ENCODE measurements around the gene NNAT. TPM values are rescaled to one million over a fixed set of nuclear protein-coding genes. Genes with fewer than 3 reads are reported as not detected.

Gene NNAT
- total RNA-seq, 3 donors from 2014 or later (not counting 1 experiment from before 2014, with no cell fraction given) = not detected

DNA sequence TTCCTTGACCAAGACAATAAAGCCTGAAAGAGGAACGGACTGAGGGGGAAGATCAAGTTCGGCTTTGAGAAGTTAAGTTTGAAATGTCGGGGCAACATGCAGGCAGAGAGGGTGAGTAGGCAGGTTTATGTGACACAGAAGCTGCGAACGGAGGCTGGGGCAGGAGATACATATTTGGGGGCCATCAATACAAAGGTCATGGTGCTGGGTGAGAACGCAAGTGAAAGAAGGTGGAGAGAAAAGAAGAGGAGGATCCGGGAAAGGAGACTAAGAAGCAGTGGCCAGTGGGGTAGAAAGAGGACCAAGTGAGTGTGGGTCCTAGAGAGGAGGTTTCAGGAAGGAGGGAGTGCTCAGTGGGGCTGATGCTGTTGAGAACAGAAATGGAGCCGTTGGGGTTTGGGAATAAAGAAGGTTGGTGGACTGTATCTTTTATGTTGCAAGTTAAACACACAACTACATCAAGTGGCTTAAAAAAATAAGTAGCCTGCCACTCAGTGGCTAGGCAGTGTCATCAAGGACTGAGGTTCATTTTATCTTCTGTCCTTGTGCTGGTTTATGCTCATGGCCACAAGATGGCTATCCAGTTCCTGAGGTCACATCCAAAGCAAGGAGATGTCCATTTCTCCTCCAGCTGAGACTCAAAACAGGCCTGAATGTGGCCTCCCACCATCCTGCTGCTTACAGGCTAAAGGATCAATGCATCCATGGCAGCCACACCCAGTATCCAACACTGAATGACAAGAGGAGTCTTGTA is 8.3 kb downstream of the NNAT start:
- no peak for DNase-seq
- Histone ChIP-seq H3K9me3 (ENCODE audit: control insufficient read depth, insufficient read depth, low read length) (no peaks in the 10 kb centered on the region), H3K4me1 (ENCODE audit: control insufficient read depth, insufficient read depth, low read length) (peaks cover 35% of the 10 kb centered on the region), H3K27ac (ENCODE audit: low read length) (no peak overlapping the region), H3K27me3 (ENCODE audit: control insufficient read depth, insufficient read depth, low read length) (no peaks in the 10 kb centered on the region), H3K4me3 (ENCODE audit: low read length) (no peak overlapping the region), H3K36me3 (ENCODE audit: control insufficient read depth, insufficient read depth, low read length) (no peaks in the 10 kb centered on the region)
- Mint-ChIP-seq H3K4me3 (peak overlapping the region; percentile 19), H3K9me3 (no peaks in the 10 kb centered on the region), H3K27ac (peak overlapping the region; percentile 99), H3K4me1 (peaks cover 43 to 51% of the 10 kb centered on the region in 2 donors), H3K27me3 (ENCODE audit: low read depth in 2 of 2) (peaks cover 0 to 3% of the 10 kb centered on the region in 2 donors), H3K36me3 (no peaks in the 10 kb centered on the region)
- 81% methylated on average over 7 of the region's 8 CpGs for WGBS (ENCODE audit: insufficient coverage)
- no peak for ATAC-seq
- intact Hi-C loops (cut with micrococcal nuclease) = loop anchor here (5.0 to 10.0 kb wide), 2 partner anchors 352 to 1065 kb away; partner anchors contain the start of genes MROH8 and RPN2
- TF ChIP-seq, protein P1, sequence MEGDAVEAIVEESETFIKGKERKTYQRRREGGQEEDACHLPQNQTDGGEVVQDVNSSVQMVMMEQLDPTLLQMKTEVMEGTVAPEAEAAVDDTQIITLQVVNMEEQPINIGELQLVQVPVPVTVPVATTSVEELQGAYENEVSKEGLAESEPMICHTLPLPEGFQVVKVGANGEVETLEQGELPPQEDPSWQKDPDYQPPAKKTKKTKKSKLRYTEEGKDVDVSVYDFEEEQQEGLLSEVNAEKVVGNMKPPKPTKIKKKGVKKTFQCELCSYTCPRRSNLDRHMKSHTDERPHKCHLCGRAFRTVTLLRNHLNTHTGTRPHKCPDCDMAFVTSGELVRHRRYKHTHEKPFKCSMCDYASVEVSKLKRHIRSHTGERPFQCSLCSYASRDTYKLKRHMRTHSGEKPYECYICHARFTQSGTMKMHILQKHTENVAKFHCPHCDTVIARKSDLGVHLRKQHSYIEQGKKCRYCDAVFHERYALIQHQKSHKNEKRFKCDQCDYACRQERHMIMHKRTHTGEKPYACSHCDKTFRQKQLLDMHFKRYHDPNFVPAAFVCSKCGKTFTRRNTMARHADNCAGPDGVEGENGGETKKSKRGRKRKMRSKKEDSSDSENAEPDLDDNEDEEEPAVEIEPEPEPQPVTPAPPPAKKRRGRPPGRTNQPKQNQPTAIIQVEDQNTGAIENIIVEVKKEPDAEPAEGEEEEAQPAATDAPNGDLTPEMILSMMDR (IDR thresholded peaks at IDR 0.05) = no peak

DNA sequence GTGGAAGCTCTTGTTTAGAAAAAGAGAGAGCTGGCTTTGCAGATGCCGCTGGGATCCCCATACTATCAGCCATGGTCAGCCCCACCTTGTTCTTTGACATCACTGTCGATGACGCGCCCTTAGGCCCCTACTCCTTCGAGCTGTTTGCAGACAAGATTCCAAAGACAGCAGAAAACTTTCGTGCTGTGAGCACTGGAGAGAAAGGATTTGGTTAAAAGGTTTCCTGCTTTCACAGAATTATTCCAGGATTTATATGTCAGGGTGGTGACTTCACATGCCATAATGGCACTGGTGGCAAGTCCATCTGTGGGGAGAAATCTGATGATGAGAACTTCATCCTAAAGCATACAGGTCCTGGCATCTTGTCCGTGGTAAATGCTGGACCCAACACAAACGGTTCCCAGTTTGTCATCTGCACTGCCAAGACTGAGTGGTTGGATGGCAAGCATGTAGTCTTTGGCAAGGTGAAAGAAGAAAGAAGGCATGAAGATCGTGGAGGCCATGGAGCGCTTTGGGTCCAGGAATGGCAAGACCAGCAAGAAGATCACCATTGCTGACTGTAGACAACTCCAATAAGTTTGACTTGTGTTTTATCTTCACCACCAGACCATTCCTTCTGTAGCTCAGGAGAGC is 9.0 kb downstream of the NNAT start:
- no peaks in the 10 kb centered on the region for H3K36me3 ChIP-seq (ENCODE audit: control insufficient read depth, insufficient read depth, low read length)
- H3K4me1 ChIP-seq (ENCODE audit: control insufficient read depth, insufficient read depth, low read length) = peaks cover 30% of the 10 kb centered on the region
- no peaks in the 10 kb centered on the region for H3K27me3 ChIP-seq (ENCODE audit: control insufficient read depth, insufficient read depth, low read length)
- TF ChIP-seq, protein P1 (IDR thresholded peaks at IDR 0.05) = no peak
- H3K9me3 ChIP-seq (ENCODE audit: control insufficient read depth, insufficient read depth, low read length) = no peaks in the 10 kb centered on the region
- DNase-seq (no peak), ATAC-seq (no peak)
- 90% methylated on average over 10 of the region's 10 CpGs for WGBS (ENCODE audit: insufficient coverage)
- intact Hi-C loops (cut with micrococcal nuclease) = loop anchor here (5.0 to 10.0 kb wide), 4 partner anchors 243 to 1065 kb away; partner anchors contain the start of genes MANBAL, MROH8 and RPN2
- no peak overlapping the region for H3K4me3 ChIP-seq (ENCODE audit: low read length)
- H3K4me3 Mint-ChIP-seq = no peak overlapping the region
- H3K9me3 Mint-ChIP-seq = no peaks in the 10 kb centered on the region
- H3K27ac ChIP-seq (ENCODE audit: low read length) = no peak overlapping the region
- no peaks in the 10 kb centered on the region for H3K36me3 Mint-ChIP-seq
- no peak overlapping the region for H3K27ac Mint-ChIP-seq
- H3K27me3 Mint-ChIP-seq (ENCODE audit: low read depth in 2 of 2) = peaks cover 0 to 3% of the 10 kb centered on the region in 2 donors
- H3K4me1 Mint-ChIP-seq = peaks cover 41 to 50% of the 10 kb centered on the region in 2 donors

DNA sequence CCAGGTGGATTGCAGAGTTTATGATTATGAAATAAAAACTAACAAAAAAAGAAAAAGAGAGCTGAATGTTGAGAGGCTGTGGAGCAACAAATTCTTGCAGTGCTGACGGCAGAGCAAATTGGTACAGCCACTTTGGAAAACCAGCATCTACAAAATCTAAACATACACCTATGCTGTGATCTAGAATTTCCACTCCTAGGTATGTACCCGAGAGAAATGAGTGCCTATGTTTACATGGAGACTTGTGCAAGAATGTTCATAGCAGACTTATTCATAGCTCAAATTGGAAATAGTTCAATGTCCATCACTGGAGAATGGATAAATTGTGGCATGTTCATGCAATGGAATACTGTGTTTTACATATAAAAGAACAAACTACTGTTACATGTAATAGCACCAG is 9.6 kb downstream of the NNAT start:
- H3K4me3 Mint-ChIP-seq = peak overlapping the region; percentile 22
- TF ChIP-seq, protein P1 (IDR thresholded peaks at IDR 0.05) = no peak
- H3K27ac Mint-ChIP-seq = no peak overlapping the region
- H3K27me3 Mint-ChIP-seq (ENCODE audit: low read depth in 2 of 2) = peaks cover 0 to 3% of the 10 kb centered on the region in 2 donors
- H3K9me3 ChIP-seq (ENCODE audit: control insufficient read depth, insufficient read depth, low read length) = no peaks in the 10 kb centered on the region
- H3K27me3 ChIP-seq (ENCODE audit: control insufficient read depth, insufficient read depth, low read length) = no peaks in the 10 kb centered on the region
- no peaks in the 10 kb centered on the region for H3K36me3 Mint-ChIP-seq
- H3K27ac ChIP-seq (ENCODE audit: low read length) = no peak overlapping the region
- peaks cover 24% of the 10 kb centered on the region for H3K4me1 ChIP-seq (ENCODE audit: control insufficient read depth, insufficient read depth, low read length)
- ATAC-seq (no peak), DNase-seq (no peak)
- intact Hi-C loops (cut with micrococcal nuclease) = loop anchor here (5.0 kb wide), 2 partner anchors 243 to 523 kb away; partner anchors contain the start of gene MANBAL
- H3K4me1 Mint-ChIP-seq = peaks cover 35 to 44% of the 10 kb centered on the region in 2 donors
- no peaks in the 10 kb centered on the region for H3K36me3 ChIP-seq (ENCODE audit: control insufficient read depth, insufficient read depth, low read length)
- H3K4me3 ChIP-seq (ENCODE audit: low read length) = no peak overlapping the region
- no peaks in the 10 kb centered on the region for H3K9me3 Mint-ChIP-seq
- 88% methylated on average over 2 of the region's 2 CpGs for WGBS (ENCODE audit: insufficient coverage)
